Activated T-cell treated with anti-CD3 and anti-CD28 coated beads for 48 hours (primary cell): ENCODE data around the gene RHEBL1.
"Not testable (repeated sequence)": the region's sequence is repeated elsewhere in the genome, so short reads cannot be mapped to it uniquely, and the experiment has no call there.

Experiments
- DNase-seq: peaks from one replicate; pipeline ENCODE4 v3.0.0-alpha.2; 2020; ENCODE audit warnings: low read depth

RHEBL1 gene

GRCh38 chr12:49089821-49090773 is 20.3 kb upstream of the RHEBL1 start:
- DNase-seq: no peak

GRCh38 chr12:49088932-49089330 is 19.2 kb upstream of the RHEBL1 start:
- no peak for DNase-seq

GRCh38 chr12:49088150-49088931 is 18.6 kb upstream of the RHEBL1 start:
- peak; percentile 56 for DNase-seq

- no peak for DNase-seq
These were observed 16.3 kb upstream of the RHEBL1 start for GRCh38 chr12:49086116-49086515.

GRCh38 chr12:49084438-49084837 is 14.7 kb upstream of the RHEBL1 start:
- no peak for DNase-seq

- no peak for DNase-seq
These were observed 10.0 kb upstream of the RHEBL1 start for GRCh38 chr12:49079793-49080192.

GRCh38 chr12:49070971-49071370 is 1.2 kb upstream of the RHEBL1 start:
- DNase-seq: no peak

- no peak for DNase-seq
These were observed 786 bp downstream of the RHEBL1 start for GRCh38 chr12:49068879-49069506.

GRCh38 chr12:49066120-49066519 is 3.7 kb downstream of the RHEBL1 start:
- DNase-seq: no peak

GRCh38 chr12:49064767-49065152 is 5.0 kb downstream of the RHEBL1 start:
- DNase-seq: no peak

- DNase-seq: not testable (repeated sequence)
These were observed 7.9 kb downstream of the RHEBL1 start for GRCh38 chr12:49061916-49062315.

GRCh38 chr12:49061157-49061650 is 8.6 kb downstream of the RHEBL1 start:
- DNase-seq: no peak

GRCh38 chr12:49060237-49061156 is 9.3 kb downstream of the RHEBL1 start, which contains the start of gene KMT2D:
Gene KMT2D (minus strand): TSS chr12:49060794. CDS start chr12:49055324, 5,470 bp downstream.
- DNase-seq: peak; percentile 86

GRCh38 chr12:49059299-49060171 is 10.2 kb downstream of the RHEBL1 start:
- DNase-seq: peak; percentile 15

GRCh38 chr12:49059045-49059298 is 10.8 kb downstream of the RHEBL1 start:
- DNase-seq: no peak

GRCh38 chr12:49058366-49059044 is 11.3 kb downstream of the RHEBL1 start:
- DNase-seq: no peak

GRCh38 chr12:49057888-49058287 is 11.9 kb downstream of the RHEBL1 start:
- no peak for DNase-seq

GRCh38 chr12:49055978-49056754 is 13.6 kb downstream of the RHEBL1 start:
- DNase-seq: peak; percentile 27

GRCh38 chr12:49055092-49055491 is 14.7 kb downstream of the RHEBL1 start:
- DNase-seq: no peak
